ENCODE measurements around the gene EIF3D.

GRCh38 chr22:36571991-36572390, 43.0 kb upstream of the EIF3D start:
- TF ChIP-seq CTCF (conservative IDR thresholded peaks at IDR 0.05; ENCODE audit: low read depth in 2 of 2) (no peak), EZH2 (IDR thresholded peaks at IDR 0.05; ENCODE audit: low read depth, unreplicated experiment) (no peak), POLR2AphosphoS5 (IDR thresholded peaks at IDR 0.05; ENCODE audit: low read depth) (no peak), ZNF114 (CRISPR knock-in tag; IDR thresholded peaks at IDR 0.05) (no peak), CREB1 (CRISPR knock-in tag; IDR thresholded peaks at IDR 0.05; ENCODE audit: low read depth) (no peak), STAT1 (IDR thresholded peaks at IDR 0.05; ENCODE audit: unreplicated experiment) (no peak), JUNB (IDR thresholded peaks at IDR 0.05; ENCODE audit: unreplicated experiment) (no peak), ZNF331 (CRISPR knock-in tag; IDR thresholded peaks at IDR 0.05; ENCODE audit: low read depth) (no peak), NANOG (IDR thresholded peaks at IDR 0.05; ENCODE audit: borderline replicate concordance) (no peak)
- TF ChIP-seq, protein P1, sequence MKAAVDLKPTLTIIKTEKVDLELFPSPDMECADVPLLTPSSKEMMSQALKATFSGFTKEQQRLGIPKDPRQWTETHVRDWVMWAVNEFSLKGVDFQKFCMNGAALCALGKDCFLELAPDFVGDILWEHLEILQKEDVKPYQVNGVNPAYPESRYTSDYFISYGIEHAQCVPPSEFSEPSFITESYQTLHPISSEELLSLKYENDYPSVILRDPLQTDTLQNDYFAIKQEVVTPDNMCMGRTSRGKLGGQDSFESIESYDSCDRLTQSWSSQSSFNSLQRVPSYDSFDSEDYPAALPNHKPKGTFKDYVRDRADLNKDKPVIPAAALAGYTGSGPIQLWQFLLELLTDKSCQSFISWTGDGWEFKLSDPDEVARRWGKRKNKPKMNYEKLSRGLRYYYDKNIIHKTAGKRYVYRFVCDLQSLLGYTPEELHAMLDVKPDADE (IDR thresholded peaks at IDR 0.05) = no peak
- TF ChIP-seq, protein P2, sequence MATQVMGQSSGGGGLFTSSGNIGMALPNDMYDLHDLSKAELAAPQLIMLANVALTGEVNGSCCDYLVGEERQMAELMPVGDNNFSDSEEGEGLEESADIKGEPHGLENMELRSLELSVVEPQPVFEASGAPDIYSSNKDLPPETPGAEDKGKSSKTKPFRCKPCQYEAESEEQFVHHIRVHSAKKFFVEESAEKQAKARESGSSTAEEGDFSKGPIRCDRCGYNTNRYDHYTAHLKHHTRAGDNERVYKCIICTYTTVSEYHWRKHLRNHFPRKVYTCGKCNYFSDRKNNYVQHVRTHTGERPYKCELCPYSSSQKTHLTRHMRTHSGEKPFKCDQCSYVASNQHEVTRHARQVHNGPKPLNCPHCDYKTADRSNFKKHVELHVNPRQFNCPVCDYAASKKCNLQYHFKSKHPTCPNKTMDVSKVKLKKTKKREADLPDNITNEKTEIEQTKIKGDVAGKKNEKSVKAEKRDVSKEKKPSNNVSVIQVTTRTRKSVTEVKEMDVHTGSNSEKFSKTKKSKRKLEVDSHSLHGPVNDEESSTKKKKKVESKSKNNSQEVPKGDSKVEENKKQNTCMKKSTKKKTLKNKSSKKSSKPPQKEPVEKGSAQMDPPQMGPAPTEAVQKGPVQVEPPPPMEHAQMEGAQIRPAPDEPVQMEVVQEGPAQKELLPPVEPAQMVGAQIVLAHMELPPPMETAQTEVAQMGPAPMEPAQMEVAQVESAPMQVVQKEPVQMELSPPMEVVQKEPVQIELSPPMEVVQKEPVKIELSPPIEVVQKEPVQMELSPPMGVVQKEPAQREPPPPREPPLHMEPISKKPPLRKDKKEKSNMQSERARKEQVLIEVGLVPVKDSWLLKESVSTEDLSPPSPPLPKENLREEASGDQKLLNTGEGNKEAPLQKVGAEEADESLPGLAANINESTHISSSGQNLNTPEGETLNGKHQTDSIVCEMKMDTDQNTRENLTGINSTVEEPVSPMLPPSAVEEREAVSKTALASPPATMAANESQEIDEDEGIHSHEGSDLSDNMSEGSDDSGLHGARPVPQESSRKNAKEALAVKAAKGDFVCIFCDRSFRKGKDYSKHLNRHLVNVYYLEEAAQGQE (IDR thresholded peaks at IDR 0.05; ENCODE audit: unreplicated experiment) = no peak

All from GM23338 (cell line).